Omental fat pad (tissue), 4 donors: Measurements from ENCODE around the gene MVB12B. TPM values are rescaled to one million over a fixed set of nuclear protein-coding genes. Genes with fewer than 3 reads are reported as not detected.

Experiments
- ATAC-seq: fragments of 150-250 bp; one replicate; pipeline ENCODE4 v1.9.1; 2016; ENCODE audit warnings: mild to moderate bottlenecking, moderate library complexity; ENCODE audit not compliant: low FRiP score
- DNase-seq: peaks from one replicate; pipeline ENCODE4 v3.0.0-alpha.2; 2019; ENCODE audit warnings: low spot score
- CTCF ChIP-seq, 3 donors: fragments of 450-650 bp; IDR thresholded peaks; one replicate each; pipeline ENCODE4 v1.5.1; 2016 to 2017; ENCODE audit warnings: antibody characterized with exemption in 3 of 3, mild to moderate bottlenecking in 3 of 3, moderate library complexity in 2 of 3
- total RNA-seq, 4 donors: library from RNA; depleted of rRNA; stranded (reverse); fragments of >200 nt; gene quantifications; one replicate each; pipeline ENCODE4 v1.1.0, GENCODE V29; 2016

The MVB12B gene
- total RNA-seq, 4 donors from 2014 or later, result 5.5 to 21.4 (median 11.6) TPM

GRCh38 chr9:126502417-126503332, 176.0 kb downstream of the MVB12B start:
- no peak for DNase-seq
- ATAC-seq, result no peak
- no peak for TF ChIP-seq CTCF (IDR thresholded peaks at IDR 0.05)

GRCh38 chr9:126503333-126504085, 176.9 kb downstream of the MVB12B start:
- no peak for TF ChIP-seq CTCF (IDR thresholded peaks at IDR 0.05)
- DNase-seq, result no peak
- no peak for ATAC-seq

GRCh38 chr9:126504086-126504976, 177.7 kb downstream of the MVB12B start:
- no peak for ATAC-seq
- DNase-seq, result no peak
- TF ChIP-seq CTCF (IDR thresholded peaks at IDR 0.05), result no peak

GRCh38 chr9:126504977-126505455, 178.4 kb downstream of the MVB12B start:
- DNase-seq (no peak), ATAC-seq (no peak)
- TF ChIP-seq CTCF (IDR thresholded peaks at IDR 0.05), result no peak

GRCh38 chr9:126505697-126506346, 179.2 kb downstream of the MVB12B start:
- no peak for TF ChIP-seq CTCF (IDR thresholded peaks at IDR 0.05)
- ATAC-seq (no peak), DNase-seq (no peak)
